ENCODE data around the gene SORCS2. TPM values are rescaled to one million over a fixed set of nuclear protein-coding genes. Genes with fewer than 3 reads are reported as not detected.

The SORCS2 gene
- total and polyA plus RNA-seq, 12 donors, result 0.25 to 5.4 (median 2.2) TPM

DNA sequence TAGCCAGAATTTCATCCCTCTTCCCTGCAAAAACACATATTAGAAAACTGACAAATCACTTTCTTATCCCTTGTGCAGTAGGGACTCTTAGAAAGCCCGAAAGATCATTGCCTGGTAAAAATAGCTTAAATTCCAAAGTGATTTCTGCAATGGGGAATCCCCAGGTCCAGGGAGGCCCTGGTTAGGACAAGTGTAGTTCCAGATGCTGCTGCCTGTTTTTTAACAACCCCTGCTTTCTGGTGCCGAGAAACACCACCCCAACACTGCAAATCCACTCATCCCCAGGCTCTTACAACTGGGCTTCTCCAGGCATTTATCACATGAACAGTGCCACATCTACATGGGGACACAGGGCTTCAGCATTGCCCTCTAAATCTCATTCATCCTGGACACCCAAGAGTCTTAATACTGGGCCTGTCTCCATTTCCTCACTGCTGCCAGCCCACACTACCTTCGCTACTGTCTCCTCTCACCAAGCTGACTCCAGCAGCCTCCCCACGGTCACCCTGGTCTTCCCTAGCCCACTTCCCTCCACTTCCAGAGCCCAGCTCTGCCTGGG, 354.6 kb downstream of the SORCS2 start:
- no peak for DNase-seq
- no peak for ATAC-seq
- 56 to 64% methylated on average over 4 of the region's 4 CpGs for WGBS, 2 donors
- TF ChIP-seq, protein P1, sequence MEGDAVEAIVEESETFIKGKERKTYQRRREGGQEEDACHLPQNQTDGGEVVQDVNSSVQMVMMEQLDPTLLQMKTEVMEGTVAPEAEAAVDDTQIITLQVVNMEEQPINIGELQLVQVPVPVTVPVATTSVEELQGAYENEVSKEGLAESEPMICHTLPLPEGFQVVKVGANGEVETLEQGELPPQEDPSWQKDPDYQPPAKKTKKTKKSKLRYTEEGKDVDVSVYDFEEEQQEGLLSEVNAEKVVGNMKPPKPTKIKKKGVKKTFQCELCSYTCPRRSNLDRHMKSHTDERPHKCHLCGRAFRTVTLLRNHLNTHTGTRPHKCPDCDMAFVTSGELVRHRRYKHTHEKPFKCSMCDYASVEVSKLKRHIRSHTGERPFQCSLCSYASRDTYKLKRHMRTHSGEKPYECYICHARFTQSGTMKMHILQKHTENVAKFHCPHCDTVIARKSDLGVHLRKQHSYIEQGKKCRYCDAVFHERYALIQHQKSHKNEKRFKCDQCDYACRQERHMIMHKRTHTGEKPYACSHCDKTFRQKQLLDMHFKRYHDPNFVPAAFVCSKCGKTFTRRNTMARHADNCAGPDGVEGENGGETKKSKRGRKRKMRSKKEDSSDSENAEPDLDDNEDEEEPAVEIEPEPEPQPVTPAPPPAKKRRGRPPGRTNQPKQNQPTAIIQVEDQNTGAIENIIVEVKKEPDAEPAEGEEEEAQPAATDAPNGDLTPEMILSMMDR (IDR thresholded peaks at IDR 0.05), result no peak
- Histone ChIP-seq H3K36me3 (no peaks in the 10 kb centered on the region), H3K4me3 (no peak overlapping the region), H3K9me3 (peaks cover 0 to 3% (median 0%) of the 10 kb centered on the region in 11 donors), H3K27ac (no peak overlapping the region), H3K4me1 (no peaks in the 10 kb centered on the region), H3K27me3 (peaks cover 0 to 3% (median 0%) of the 10 kb centered on the region in 7 donors)
- intact Hi-C loops (cut with DNase I), result no loop called here

- Histone ChIP-seq H3K36me3 (no peaks in the 10 kb centered on the region), H3K9me3 (peaks cover 0 to 9% (median under 1%) of the 10 kb centered on the region in 11 donors), H3K4me3 (no peak overlapping the region), H3K27me3 (peaks cover 0 to 3% (median 0%) of the 10 kb centered on the region in 7 donors), H3K4me1 (no peaks in the 10 kb centered on the region), H3K27ac (no peak overlapping the region)
- TF ChIP-seq, protein P1 (IDR thresholded peaks at IDR 0.05), result no peak
- DNase-seq (no peak), ATAC-seq (no peak)
- intact Hi-C loops (cut with DNase I), result no loop called here
- WGBS, 2 donors, result 74 to 75% methylated on average over 10 of the region's 10 CpGs
Observed at GRCh38 chr4:7547368-7548040, 355.2 kb downstream of the SORCS2 start.

GRCh38 chr4:7549866-7550265, 357.5 kb downstream of the SORCS2 start:
- H3K36me3 ChIP-seq, result no peaks in the 10 kb centered on the region
- no peaks in the 10 kb centered on the region for H3K4me1 ChIP-seq
- 78 to 89% methylated on average over 7 of the region's 7 CpGs for WGBS, 2 donors
- ATAC-seq (no peak), DNase-seq (no peak)
- no peak overlapping the region for H3K4me3 ChIP-seq
- H3K27ac ChIP-seq, result no peak overlapping the region
- intact Hi-C loops (cut with DNase I), result no loop called here
- H3K27me3 ChIP-seq, result peaks cover 0 to 3% (median 0%) of the 10 kb centered on the region in 7 donors
- H3K9me3 ChIP-seq, result peaks cover 0 to 33% (median 13%) of the 10 kb centered on the region in 11 donors
- TF ChIP-seq, protein P1 (IDR thresholded peaks at IDR 0.05), result no peak

- TF ChIP-seq, protein P1 (IDR thresholded peaks at IDR 0.05), result no peak
- Histone ChIP-seq H3K4me3 (no peak overlapping the region), H3K4me1 (no peaks in the 10 kb centered on the region), H3K36me3 (no peaks in the 10 kb centered on the region), H3K9me3 (peaks cover 0 to 39% (median 13%) of the 10 kb centered on the region in 11 donors), H3K27ac (no peak overlapping the region), H3K27me3 (peaks cover 0 to 4% (median 0%) of the 10 kb centered on the region in 7 donors)
- 71 to 77% methylated on average over 3 of the region's 3 CpGs for WGBS, 2 donors
- DNase-seq, result no peak
- intact Hi-C loops (cut with DNase I), result no loop called here
- ATAC-seq, result no peak
Observed at GRCh38 chr4:7552466-7552865, 360.1 kb downstream of the SORCS2 start.
